GM23338 (cell line): ENCODE data around the gene BCKDK.

Experiments used
- CTCF ChIP-seq, 2 experiments: fragments of 200-600 bp in 1 of 2; sonication (generic) in 1 of 2; conservative IDR thresholded peaks; 2 replicates each; pipeline versions ENCODE4 v1.5.1 to v1.6.1; 2016 to 2017; ENCODE audit warnings: antibody characterized with exemption in 2 of 2, low read depth in 2 of 2, mild to moderate bottlenecking in 2 of 2, moderate library complexity in 1 of 2
- REST ChIP-seq: IDR thresholded peaks from one replicate; pipeline ENCODE4 v1.6.1; 2018; ENCODE audit warnings: antibody characterized with exemption; ENCODE audit not compliant: unreplicated experiment

GRCh38 chr16:31072540-31073141 lies 35.5 kb upstream of the BCKDK start:
- TF ChIP-seq CTCF (conservative IDR thresholded peaks at IDR 0.05; ENCODE audit: low read depth in 2 of 2) (no peak), REST (no peak)
